Osteocyte (in vitro differentiated cells): ENCODE results near the gene CTNNBIP1. TPM values are rescaled to one million over a fixed set of nuclear protein-coding genes. Genes with fewer than 3 reads are reported as not detected.
A peak's percentile ranks its signal among the peaks of the same experiment; 100 is the strongest.

ENCODE experiments used
- DNase-seq: peaks from one replicate; pipeline ENCODE4 v3.0.0; 2021; ENCODE audit warnings: mixed read lengths; ENCODE audit not compliant: unreplicated experiment; ENCODE audit errors: extremely low spot score
- H3K27ac Mint-ChIP-seq: one replicate; pipeline ENCODE4 v1.8.0; 2021; ENCODE audit warnings: mild to moderate bottlenecking, mixed read lengths; ENCODE audit not compliant: unreplicated experiment
- H3K27me3 Mint-ChIP-seq: one replicate; pipeline ENCODE4 v1.8.0; 2021; ENCODE audit warnings: mixed read lengths; ENCODE audit not compliant: unreplicated experiment
- H3K36me3 Mint-ChIP-seq: one replicate; pipeline ENCODE4 v1.8.0; 2021; ENCODE audit warnings: mixed read lengths; ENCODE audit not compliant: unreplicated experiment
- H3K4me1 Mint-ChIP-seq: one replicate; pipeline ENCODE4 v1.8.0; 2021; ENCODE audit warnings: mixed read lengths; ENCODE audit not compliant: unreplicated experiment
- H3K4me3 Mint-ChIP-seq: one replicate; pipeline ENCODE4 v1.8.0; 2021; ENCODE audit warnings: mild to moderate bottlenecking, moderate library complexity, mixed read lengths; ENCODE audit not compliant: unreplicated experiment
- H3K9me3 Mint-ChIP-seq: one replicate; pipeline ENCODE4 v1.8.0; 2021; ENCODE audit warnings: mixed read lengths; ENCODE audit not compliant: unreplicated experiment
- CTCF ChIP-seq: fragments of 200-600 bp; sonication (generic); IDR thresholded peaks from 2 replicates; pipeline ENCODE4 v1.5.0; 2021; ENCODE audit warnings: antibody characterized with exemption, mild to moderate bottlenecking, moderate library complexity
- total RNA-seq: library from RNA; stranded (reverse); gene quantifications from 2 replicates; pipeline ENCODE4 v1.2.1, GENCODE V29; 2021

The CTNNBIP1 gene
- total RNA-seq, 1 donor from 2014 or later = 27.6 TPM

DNA sequence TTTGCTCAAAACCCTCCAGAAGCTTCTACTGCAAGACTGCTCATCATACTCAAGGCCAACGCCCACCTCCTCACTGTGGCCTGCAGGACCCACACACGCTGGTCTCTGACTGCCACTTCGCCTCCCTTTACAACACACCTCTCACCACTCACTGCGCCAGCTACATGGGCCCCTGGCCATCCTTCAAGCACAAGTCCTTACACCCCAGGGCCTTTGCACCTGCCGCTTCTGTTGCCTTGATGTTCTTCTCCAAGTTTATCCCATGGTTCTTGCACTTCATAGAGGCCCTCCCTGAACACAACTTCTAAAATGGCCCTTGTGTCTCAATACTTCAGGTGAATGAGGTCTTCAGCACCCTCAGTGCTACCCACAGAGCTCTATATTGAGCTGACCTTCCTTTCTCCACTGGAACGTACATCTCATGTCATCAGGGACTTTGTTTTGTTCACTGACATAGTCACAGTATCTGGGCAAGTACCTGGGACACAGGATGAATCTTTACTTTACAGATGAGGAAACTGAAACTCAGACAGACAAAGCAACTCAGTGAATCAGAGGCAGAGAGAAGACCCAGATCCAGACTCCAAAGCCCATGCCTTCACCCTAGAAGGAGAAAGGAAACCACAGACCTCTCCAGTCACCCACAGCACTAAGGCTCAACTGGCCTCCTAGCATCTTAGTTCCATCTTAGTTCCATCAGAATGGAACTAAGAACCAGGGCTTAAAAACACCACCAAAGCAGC is 51.6 kb downstream of the CTNNBIP1 start:
- Mint-ChIP-seq H3K9me3 (no peaks in the 10 kb centered on the region), H3K36me3 (peaks cover 17% of the 10 kb centered on the region), H3K27me3 (no peaks in the 10 kb centered on the region), H3K4me1 (peaks cover 16% of the 10 kb centered on the region), H3K27ac (no peak overlapping the region), H3K4me3 (no peak overlapping the region)
- TF ChIP-seq CTCF = no peak
- DNase-seq = no peak

GRCh38 chr1:9855186-9855585 is 54.9 kb downstream of the CTNNBIP1 start:
- peaks cover 15% of the 10 kb centered on the region for H3K36me3 Mint-ChIP-seq
- TF ChIP-seq CTCF = no peak
- peaks cover 30% of the 10 kb centered on the region for H3K4me1 Mint-ChIP-seq
- no peak overlapping the region for H3K27ac Mint-ChIP-seq
- no peak overlapping the region for H3K4me3 Mint-ChIP-seq
- H3K27me3 Mint-ChIP-seq = no peaks in the 10 kb centered on the region
- DNase-seq = no peak
- H3K9me3 Mint-ChIP-seq = no peaks in the 10 kb centered on the region

GRCh38 chr1:9853249-9853595 is 56.8 kb downstream of the CTNNBIP1 start:
- H3K27ac Mint-ChIP-seq = peak overlapping the region; percentile 77
- no peak for TF ChIP-seq CTCF
- no peaks in the 10 kb centered on the region for H3K9me3 Mint-ChIP-seq
- H3K36me3 Mint-ChIP-seq = peaks cover 10% of the 10 kb centered on the region
- H3K27me3 Mint-ChIP-seq = no peaks in the 10 kb centered on the region
- DNase-seq = no peak
- H3K4me1 Mint-ChIP-seq = peaks cover 19% of the 10 kb centered on the region
- no peak overlapping the region for H3K4me3 Mint-ChIP-seq

DNA sequence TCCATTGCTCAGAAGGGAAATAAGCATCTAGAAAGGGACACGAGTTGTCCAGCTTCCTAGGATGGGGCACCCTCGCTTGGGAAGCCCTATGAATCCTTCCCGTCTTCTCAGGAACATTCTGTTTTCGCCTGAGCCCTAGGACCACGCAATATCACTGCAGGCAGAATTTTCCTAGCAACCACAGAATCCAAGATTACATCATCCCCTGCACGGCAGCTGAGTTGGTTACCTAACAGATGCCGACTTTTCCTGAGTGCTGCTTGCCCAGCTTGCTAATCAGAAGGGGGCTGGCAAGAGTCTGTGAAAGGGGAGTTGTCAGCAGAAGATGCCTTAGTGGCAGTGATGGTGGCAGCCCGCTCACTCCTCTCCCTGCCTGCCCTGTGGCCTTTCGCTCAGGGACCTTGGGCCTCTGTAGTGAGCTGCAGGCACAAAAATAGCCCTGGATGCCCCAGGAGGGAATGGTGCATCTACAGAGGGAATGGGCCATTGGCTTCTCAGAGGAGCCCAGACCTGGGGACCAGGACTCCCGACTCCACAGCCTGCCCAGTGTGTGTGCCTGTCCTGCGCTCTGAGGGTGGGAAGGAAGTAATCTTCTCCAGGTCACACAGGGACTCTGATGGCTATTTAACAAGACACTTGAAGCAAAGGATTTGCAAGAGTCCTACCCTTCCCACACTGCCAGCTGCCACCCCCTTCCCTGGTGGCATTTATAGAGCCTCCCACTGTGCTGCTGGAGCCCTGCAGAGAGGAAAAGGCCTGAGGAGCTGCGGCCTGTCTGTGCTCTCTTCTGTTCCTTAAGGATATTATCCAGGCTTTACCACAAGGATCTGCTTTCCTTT is 57.4 kb downstream of the CTNNBIP1 start:
- Mint-ChIP-seq H3K27ac (peak overlapping the region; percentile 77), H3K4me1 (peaks cover 19% of the 10 kb centered on the region), H3K27me3 (no peaks in the 10 kb centered on the region), H3K36me3 (peaks cover 10% of the 10 kb centered on the region), H3K9me3 (no peaks in the 10 kb centered on the region), H3K4me3 (no peak overlapping the region)
- no peak for DNase-seq
- TF ChIP-seq CTCF = no peak

DNA sequence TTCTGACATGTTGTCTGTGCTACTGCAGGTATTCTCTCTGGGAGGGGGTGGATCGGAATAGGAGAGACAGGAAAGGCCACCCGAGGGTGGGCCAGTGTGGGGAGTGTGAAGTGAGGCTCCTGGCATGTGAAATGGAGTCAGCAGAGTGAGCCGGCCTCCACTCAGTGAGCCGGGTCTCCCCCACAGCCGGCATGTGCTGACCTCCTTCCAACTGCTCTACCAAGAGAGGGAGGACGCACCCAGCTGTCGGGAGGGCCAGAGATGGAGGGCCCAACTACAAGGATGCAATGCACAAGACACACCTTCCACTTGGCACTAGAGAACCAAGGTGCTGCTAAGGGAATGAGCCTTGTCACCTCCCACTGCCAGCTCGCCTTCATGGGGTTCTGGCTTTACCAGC is 58.1 kb downstream of the CTNNBIP1 start:
- peaks cover 24% of the 10 kb centered on the region for H3K4me1 Mint-ChIP-seq
- TF ChIP-seq CTCF = no peak
- DNase-seq = no peak
- peaks cover 10% of the 10 kb centered on the region for H3K36me3 Mint-ChIP-seq
- H3K9me3 Mint-ChIP-seq = no peaks in the 10 kb centered on the region
- H3K27ac Mint-ChIP-seq = peak overlapping the region; percentile 77
- H3K4me3 Mint-ChIP-seq = no peak overlapping the region
- no peaks in the 10 kb centered on the region for H3K27me3 Mint-ChIP-seq
